Smooth muscle cell (in vitro differentiated cells): ENCODE measurements around the gene WNK4. TPM values are rescaled to one million over a fixed set of nuclear protein-coding genes. Genes with fewer than 3 reads are reported as not detected.

Experiments
- DNase-seq: peaks from one replicate; lab custom pipeline; 2025; ENCODE audit not compliant: unreplicated experiment; lab: John Stamatoyannopoulos, UW
- H2AFZ ChIP-seq: fragments of 200-600 bp; sonication (generic); 2 replicates; pipeline ENCODE4 v1.6.0; 2016; ENCODE audit warnings: antibody characterized with exemption, low read depth, mild to moderate bottlenecking
- H3F3A ChIP-seq: fragments of 200-600 bp; sonication (generic); 2 replicates; pipeline ENCODE4 v1.6.0; 2017; ENCODE audit warnings: antibody characterized with exemption, low read depth
- H3K27ac ChIP-seq: fragments of 200-600 bp; sonication (generic); 2 replicates; pipeline ENCODE4 v1.5.1; 2016; ENCODE audit warnings: low read depth, mild to moderate bottlenecking
- H3K27me3 ChIP-seq: fragments of 200-600 bp; sonication (generic); 2 replicates; pipeline ENCODE4 v1.6.1; 2016; ENCODE audit warnings: low read depth, mild to moderate bottlenecking
- H3K36me3 ChIP-seq: fragments of 200-600 bp; sonication (generic); 2 replicates; pipeline ENCODE4 v1.5.1; 2016; ENCODE audit warnings: low read depth
- H3K4me1 ChIP-seq: fragments of 200-600 bp; sonication (generic); 2 replicates; pipeline ENCODE4 v1.5.1; 2016; ENCODE audit warnings: low read depth
- H3K4me2 ChIP-seq: fragments of 200-600 bp; sonication (generic); 2 replicates; pipeline ENCODE4 v1.6.0; 2016; ENCODE audit warnings: mild to moderate bottlenecking
- H3K4me3 ChIP-seq: fragments of 200-600 bp; sonication (generic); 2 replicates; pipeline ENCODE4 v1.5.1; 2016; ENCODE audit warnings: mild to moderate bottlenecking
- H3K79me2 ChIP-seq: fragments of 200-600 bp; sonication (generic); 2 replicates; pipeline ENCODE4 v1.6.0; 2016; ENCODE audit warnings: low read depth, mild to moderate bottlenecking
- H3K9ac ChIP-seq: fragments of 200-600 bp; sonication (generic); 2 replicates; pipeline ENCODE4 v1.6.0; 2016; ENCODE audit warnings: low read depth
- H3K9me3 ChIP-seq: fragments of 200-600 bp; sonication (generic); replicated peaks from 2 replicates; pipeline ENCODE4 v1.5.1; 2016; ENCODE audit warnings: low read depth
- H4K20me1 ChIP-seq: fragments of 200-600 bp; sonication (generic); 2 replicates; pipeline ENCODE4 v1.6.0; 2016; ENCODE audit warnings: low read depth
- WGBS: methylation state at CpG from one replicate; pipeline ENCODE4 v1.1.7; 2016; ENCODE audit warnings: low lambda C conversion rate; 5-methylcytosine and 5-hydroxymethylcytosine counted together
- polyA plus RNA-seq: library from polyadenylated mRNA; unstranded; fragments of >200 nt; fragmentation: Nextera tagmentation; extraction: Ambion mirVana; gene quantifications from 2 replicates; pipeline ENCODE4 v1.2.1, GENCODE V29; 2016
- total RNA-seq: library from RNA; depleted of rRNA; stranded (reverse); fragments of >200 nt; gene quantifications from 2 replicates; pipeline ENCODE4 v1.2.3, GENCODE V29; 2014
- TF ChIP-seq, protein P1 (sequence below): fragments of 200-600 bp; sonication (generic); IDR thresholded peaks from 2 replicates; pipeline ENCODE4 v1.5.1; 2017; ENCODE audit warnings: borderline replicate concordance, mild to moderate bottlenecking, antibody characterized with exemption; ENCODE audit not compliant: insufficient read depth, poor library complexity, severe bottlenecking

The WNK4 gene
- total and polyA plus RNA-seq, 2 experiments from 2014 or later: 0.49 TPM; not detected in 1

- TF ChIP-seq, protein P1, sequence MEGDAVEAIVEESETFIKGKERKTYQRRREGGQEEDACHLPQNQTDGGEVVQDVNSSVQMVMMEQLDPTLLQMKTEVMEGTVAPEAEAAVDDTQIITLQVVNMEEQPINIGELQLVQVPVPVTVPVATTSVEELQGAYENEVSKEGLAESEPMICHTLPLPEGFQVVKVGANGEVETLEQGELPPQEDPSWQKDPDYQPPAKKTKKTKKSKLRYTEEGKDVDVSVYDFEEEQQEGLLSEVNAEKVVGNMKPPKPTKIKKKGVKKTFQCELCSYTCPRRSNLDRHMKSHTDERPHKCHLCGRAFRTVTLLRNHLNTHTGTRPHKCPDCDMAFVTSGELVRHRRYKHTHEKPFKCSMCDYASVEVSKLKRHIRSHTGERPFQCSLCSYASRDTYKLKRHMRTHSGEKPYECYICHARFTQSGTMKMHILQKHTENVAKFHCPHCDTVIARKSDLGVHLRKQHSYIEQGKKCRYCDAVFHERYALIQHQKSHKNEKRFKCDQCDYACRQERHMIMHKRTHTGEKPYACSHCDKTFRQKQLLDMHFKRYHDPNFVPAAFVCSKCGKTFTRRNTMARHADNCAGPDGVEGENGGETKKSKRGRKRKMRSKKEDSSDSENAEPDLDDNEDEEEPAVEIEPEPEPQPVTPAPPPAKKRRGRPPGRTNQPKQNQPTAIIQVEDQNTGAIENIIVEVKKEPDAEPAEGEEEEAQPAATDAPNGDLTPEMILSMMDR: no peak
- peak overlapping the region; percentile 94 for H3K4me2 ChIP-seq
- 12% methylated on average over 39 of the region's 39 CpGs for WGBS
Observed at GRCh38 chr17:42780851-42781638, 635 bp downstream of the WNK4 start.

DNA sequence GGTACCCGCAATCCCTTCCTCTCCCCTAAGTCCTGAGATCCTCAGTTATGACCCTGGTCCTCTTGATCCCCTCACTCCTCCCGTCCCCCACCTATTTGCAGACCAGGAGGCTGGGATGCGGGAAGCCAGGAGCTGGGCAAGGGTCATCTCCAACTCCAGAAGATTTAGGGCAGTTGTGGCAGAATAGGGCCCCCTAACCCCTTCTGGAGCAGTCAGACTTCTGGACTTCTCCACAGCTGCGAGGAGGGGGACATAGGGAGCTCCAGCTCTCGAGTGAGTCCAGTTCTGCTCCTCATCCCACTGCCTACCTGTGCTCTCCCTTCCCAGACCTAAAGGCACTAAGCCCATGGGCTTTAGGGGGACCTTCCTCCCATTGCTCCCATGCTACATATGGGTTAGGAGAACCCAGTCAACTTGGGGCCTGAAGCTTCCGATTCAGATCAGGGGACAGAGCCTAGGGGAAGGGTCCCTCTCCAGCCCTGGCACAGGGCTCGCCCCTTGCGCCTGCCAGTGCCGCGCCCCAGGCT is 1.3 kb downstream of the WNK4 start:
- no peaks in the 10 kb centered on the region for H3K9me3 ChIP-seq
- no peaks in the 10 kb centered on the region for H3K79me2 ChIP-seq
- WGBS: 91% methylated on average over 10 of the region's 10 CpGs
- H2AFZ ChIP-seq: no peak overlapping the region
- H4K20me1 ChIP-seq: no peaks in the 10 kb centered on the region
- H3K36me3 ChIP-seq: no peaks in the 10 kb centered on the region
- no peak overlapping the region for H3K4me2 ChIP-seq
- peaks cover 28% of the 10 kb centered on the region for H3K27me3 ChIP-seq
- H3K27ac ChIP-seq: no peak overlapping the region
- no peak for DNase-seq
- H3F3A ChIP-seq: peaks cover 4% of the 10 kb centered on the region
- H3K4me1 ChIP-seq: no peaks in the 10 kb centered on the region
- H3K4me3 ChIP-seq: no peak overlapping the region
- TF ChIP-seq, protein P1: no peak
- H3K9ac ChIP-seq: no peak overlapping the region

More at GRCh38 chr17:42780851-42781638, 635 bp downstream of the WNK4 start:
- H3F3A ChIP-seq: peaks cover 4% of the 10 kb centered on the region
- H3K9me3 ChIP-seq: no peaks in the 10 kb centered on the region
- H2AFZ ChIP-seq: peak overlapping the region; percentile 37
- DNase-seq: no peak
- H3K9ac ChIP-seq: no peak overlapping the region
- H3K79me2 ChIP-seq: no peaks in the 10 kb centered on the region
- peak overlapping the region; percentile 60 for H3K4me3 ChIP-seq
- H3K4me1 ChIP-seq: no peaks in the 10 kb centered on the region
- peaks cover 28% of the 10 kb centered on the region for H3K27me3 ChIP-seq
- H4K20me1 ChIP-seq: no peaks in the 10 kb centered on the region
- H3K36me3 ChIP-seq: no peaks in the 10 kb centered on the region
- no peak overlapping the region for H3K27ac ChIP-seq

DNA sequence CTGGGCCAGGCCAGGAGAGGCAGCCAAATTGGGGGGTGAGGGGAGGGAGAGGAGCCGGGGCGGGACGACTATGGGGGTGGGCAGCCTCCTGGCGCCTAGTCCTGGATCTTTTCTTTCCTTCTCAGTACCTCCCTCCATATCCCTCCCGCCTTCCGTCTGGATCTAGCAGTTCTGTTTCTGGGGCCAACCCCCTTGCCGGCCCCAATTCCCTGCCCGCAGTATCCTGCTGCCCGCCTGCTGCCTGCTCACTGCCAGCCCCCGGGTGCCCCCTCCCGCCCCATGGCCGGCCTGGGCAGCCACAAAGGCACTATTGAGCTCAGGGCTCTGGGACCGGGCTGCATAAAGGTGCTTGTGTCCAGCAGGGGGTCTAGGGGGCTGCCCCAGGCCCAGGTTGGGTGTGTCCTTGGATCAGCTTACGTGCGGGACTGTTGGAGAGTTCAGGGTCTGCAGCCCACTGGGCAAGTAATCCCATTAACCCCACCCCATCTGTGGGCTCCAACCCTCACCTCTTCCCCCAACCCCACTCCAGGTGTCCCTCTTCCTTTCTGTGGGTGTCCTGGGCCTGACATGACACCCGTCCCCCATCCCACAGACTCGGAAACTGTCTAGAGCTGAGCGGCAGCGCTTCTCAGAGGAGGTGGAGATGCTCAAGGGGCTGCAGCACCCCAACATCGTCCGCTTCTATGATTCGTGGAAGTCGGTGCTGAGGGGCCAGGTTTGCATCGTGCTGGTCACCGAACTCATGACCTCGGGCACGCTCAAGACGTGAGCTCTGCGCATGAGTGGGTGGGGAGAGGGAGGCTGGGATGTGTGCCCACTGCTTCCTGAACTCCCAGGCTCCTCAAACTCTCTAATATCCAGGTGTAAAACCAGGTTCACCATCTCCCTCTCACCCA is 2.0 kb downstream of the WNK4 start:
- Histone ChIP-seq H3K4me3 (no peak overlapping the region), H3K36me3 (no peaks in the 10 kb centered on the region), H2AFZ (no peak overlapping the region), H3K27me3 (peaks cover 28% of the 10 kb centered on the region), H3K4me1 (no peaks in the 10 kb centered on the region), H3K4me2 (no peak overlapping the region), H3K27ac (no peak overlapping the region), H3K79me2 (no peaks in the 10 kb centered on the region), H4K20me1 (no peaks in the 10 kb centered on the region), H3F3A (peaks cover 4% of the 10 kb centered on the region), H3K9me3 (no peaks in the 10 kb centered on the region), H3K9ac (no peak overlapping the region)
- no peak for DNase-seq
- WGBS: 92% methylated on average over 26 of the region's 29 CpGs
- TF ChIP-seq, protein P1: no peak
